Brain microvascular endothelial cell (primary cell): ENCODE measurements around the gene KCNH2.

Experiments used
- DNase-seq: peaks from one replicate; pipeline ENCODE4 v3.0.0-alpha.2; 2020
- H3K27ac ChIP-seq: fragments of 250-450 bp; sonication (Bioruptor Pico); 2 replicates; pipeline ENCODE4 v1.5.1; 2020; ENCODE audit warnings: mild to moderate bottlenecking, moderate library complexity
- H3K27me3 ChIP-seq: fragments of 250-450 bp; sonication (Bioruptor Pico); replicated peaks from 2 replicates; pipeline ENCODE4 v1.5.1; 2020; ENCODE audit warnings: mild to moderate bottlenecking
- H3K36me3 ChIP-seq: fragments of 250-450 bp; sonication (Bioruptor Pico); replicated peaks from 2 replicates; pipeline ENCODE4 v1.5.1; 2020; ENCODE audit warnings: mild to moderate bottlenecking
- H3K4me3 ChIP-seq: 2 replicates; pipeline ENCODE4 v1.5.1; 2011; ENCODE audit warnings: low read depth, mild to moderate bottlenecking, control low read depth, low read length, moderate library complexity
- in situ Hi-C: cut with HindIII; loops from 2 replicates; pipeline ENCODE4 v1.10.0; 2017; ENCODE audit warnings: low sequenced_read_pairs, low pct_ligation_motif_present
- TF ChIP-seq, protein P1 (sequence below): IDR thresholded peaks from 2 replicates; pipeline ENCODE4 v1.5.1; 2011; ENCODE audit warnings: low read depth, mild to moderate bottlenecking, moderate library complexity, low read length, control low read depth, inconsistent platforms; ENCODE audit errors: missing control alignments

KCNH2 gene

GRCh38 chr7:150999001-150999400, 20.9 kb upstream of the KCNH2 start:
- H3K27me3 ChIP-seq, result no peaks in the 10 kb centered on the region
- no peak overlapping the region for H3K4me3 ChIP-seq
- H3K36me3 ChIP-seq, result no peaks in the 10 kb centered on the region
- no peak overlapping the region for H3K27ac ChIP-seq
- TF ChIP-seq, protein P1, sequence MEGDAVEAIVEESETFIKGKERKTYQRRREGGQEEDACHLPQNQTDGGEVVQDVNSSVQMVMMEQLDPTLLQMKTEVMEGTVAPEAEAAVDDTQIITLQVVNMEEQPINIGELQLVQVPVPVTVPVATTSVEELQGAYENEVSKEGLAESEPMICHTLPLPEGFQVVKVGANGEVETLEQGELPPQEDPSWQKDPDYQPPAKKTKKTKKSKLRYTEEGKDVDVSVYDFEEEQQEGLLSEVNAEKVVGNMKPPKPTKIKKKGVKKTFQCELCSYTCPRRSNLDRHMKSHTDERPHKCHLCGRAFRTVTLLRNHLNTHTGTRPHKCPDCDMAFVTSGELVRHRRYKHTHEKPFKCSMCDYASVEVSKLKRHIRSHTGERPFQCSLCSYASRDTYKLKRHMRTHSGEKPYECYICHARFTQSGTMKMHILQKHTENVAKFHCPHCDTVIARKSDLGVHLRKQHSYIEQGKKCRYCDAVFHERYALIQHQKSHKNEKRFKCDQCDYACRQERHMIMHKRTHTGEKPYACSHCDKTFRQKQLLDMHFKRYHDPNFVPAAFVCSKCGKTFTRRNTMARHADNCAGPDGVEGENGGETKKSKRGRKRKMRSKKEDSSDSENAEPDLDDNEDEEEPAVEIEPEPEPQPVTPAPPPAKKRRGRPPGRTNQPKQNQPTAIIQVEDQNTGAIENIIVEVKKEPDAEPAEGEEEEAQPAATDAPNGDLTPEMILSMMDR, result no peak
- in situ Hi-C loops, result no loop called here
- no peak for DNase-seq

- Histone ChIP-seq H3K27ac (no peak overlapping the region), H3K36me3 (no peaks in the 10 kb centered on the region), H3K4me3 (no peak overlapping the region), H3K27me3 (no peaks in the 10 kb centered on the region)
- DNase-seq, result no peak
- TF ChIP-seq, protein P1, result no peak
- in situ Hi-C loops, result no loop called here
Measured at GRCh38 chr7:150998341-150998740, 20.2 kb upstream of the KCNH2 start.

DNA sequence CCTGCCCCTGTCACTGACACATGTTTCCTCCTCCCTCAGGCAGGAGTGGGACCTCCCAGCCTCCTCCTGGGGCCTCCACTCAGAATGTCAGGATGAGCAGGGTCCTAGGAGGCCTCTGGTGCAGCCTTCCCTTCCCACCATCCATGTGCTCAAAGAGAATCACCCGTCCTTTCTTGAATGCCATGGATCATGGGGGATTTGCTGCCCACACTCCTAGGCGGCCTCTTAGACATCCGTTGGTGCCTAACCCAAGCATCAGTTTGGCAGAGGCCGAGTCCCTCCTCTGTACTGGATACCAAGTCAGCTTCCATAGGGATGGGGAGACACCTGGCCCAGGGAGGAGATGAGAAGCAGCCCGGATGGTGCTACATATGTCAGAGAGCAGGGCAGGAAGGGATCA, 19.7 kb upstream of the KCNH2 start:
- Histone ChIP-seq H3K4me3 (no peak overlapping the region), H3K36me3 (no peaks in the 10 kb centered on the region), H3K27me3 (no peaks in the 10 kb centered on the region), H3K27ac (no peak overlapping the region)
- no peak for DNase-seq
- TF ChIP-seq, protein P1, result no peak
- in situ Hi-C loops, result no loop called here

DNA sequence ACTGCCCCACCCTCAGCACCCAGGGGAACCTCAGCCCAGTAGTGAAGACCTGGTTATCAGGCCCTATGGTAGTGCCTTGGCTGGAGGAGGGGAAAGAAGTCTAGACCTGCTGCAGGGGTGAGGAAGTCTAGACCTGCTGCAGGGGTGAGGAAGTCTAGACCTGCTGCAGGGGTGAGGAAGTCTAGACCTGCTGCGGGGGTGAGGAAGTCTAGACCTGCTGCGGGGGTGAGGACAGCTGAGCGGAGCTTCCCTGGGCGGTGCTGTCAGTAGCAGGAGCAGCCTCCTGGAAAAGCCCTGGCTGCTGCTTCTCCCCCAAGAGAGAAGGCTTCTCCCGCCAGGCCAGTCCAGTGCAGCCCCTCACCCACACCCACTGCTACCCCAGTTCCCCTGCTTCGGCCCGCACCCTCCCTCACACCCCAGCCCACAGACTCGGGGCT, 19.0 kb upstream of the KCNH2 start:
- no peaks in the 10 kb centered on the region for H3K27me3 ChIP-seq
- no peak overlapping the region for H3K27ac ChIP-seq
- in situ Hi-C loops, result no loop called here
- H3K4me3 ChIP-seq, result no peak overlapping the region
- DNase-seq, result no peak
- no peaks in the 10 kb centered on the region for H3K36me3 ChIP-seq
- TF ChIP-seq, protein P1, result no peak

DNA sequence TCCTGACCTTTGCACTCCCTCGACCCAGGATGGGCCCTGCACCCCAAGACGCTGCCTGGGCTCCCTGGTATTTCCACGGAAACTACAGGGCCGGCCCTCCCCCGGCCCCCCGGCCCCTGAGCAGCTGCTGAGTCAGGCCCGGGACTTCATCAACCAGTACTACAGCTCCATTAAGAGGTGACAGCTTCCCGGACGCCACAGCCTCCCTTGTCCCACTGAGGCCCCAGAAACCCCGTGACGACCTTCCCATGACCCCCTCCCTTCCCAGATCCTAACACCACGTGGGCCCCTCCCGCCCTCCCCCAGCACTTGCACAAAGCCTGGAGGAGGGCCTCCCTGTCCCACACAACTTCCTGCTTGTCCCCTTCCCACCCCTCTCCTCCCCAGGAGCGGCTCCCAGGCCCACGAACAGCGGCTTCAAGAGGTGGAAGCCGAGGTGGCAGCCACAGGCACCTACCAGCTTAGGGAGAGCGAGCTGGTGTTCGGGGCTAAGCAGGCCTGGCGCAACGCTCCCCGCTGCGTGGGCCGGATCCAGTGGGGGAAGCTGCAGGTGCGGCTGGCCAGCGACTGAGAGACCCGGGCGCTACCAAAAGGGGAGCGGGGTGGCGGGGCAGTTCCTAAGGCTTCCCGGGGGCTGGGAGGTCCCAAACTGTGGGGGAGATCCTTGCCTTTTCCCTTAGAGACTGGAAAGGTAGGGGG, 18.4 kb upstream of the KCNH2 start:
- in situ Hi-C loops, result no loop called here
- no peaks in the 10 kb centered on the region for H3K27me3 ChIP-seq

More for the DNA sequence above, 18.4 kb upstream of the KCNH2 start:
- DNase-seq, result no peak
- Histone ChIP-seq H3K4me3 (no peak overlapping the region), H3K27ac (no peak overlapping the region), H3K36me3 (no peaks in the 10 kb centered on the region)
- TF ChIP-seq, protein P1, result no peak
